Suppressor macrophage (primary cell): ENCODE measurements around the gene BBOX1.
"Not testable (repeated sequence)": the region's sequence is repeated elsewhere in the genome, so short reads cannot be mapped to it uniquely, and the experiment has no call there.

Experiments
- DNase-seq, 4 experiments: peaks; one replicate each; pipeline ENCODE4 v3.0.0-alpha.2; 2020 to 2022

The BBOX1 gene

DNA sequence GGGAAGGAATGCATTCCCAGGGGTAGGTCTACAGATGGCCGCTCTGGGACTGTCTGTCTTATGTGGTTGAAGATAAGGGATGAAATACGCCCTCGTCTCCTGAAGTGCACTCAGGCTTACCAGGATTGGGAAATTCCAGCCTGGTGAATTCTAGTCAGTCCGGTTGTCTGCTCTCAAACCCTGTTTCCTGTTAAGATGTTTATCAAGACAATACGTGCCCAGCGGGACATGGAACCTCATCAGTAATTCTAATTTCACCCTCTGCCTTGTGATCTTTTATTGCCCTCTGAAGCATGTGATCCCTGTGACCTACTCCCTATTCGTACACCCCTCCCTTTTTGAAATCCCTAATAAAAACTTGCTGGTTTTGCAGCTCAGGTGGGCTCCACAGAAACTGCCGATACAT lies 95.3 kb downstream of the BBOX1 start:
- not testable (repeated sequence) for DNase-seq

DNA sequence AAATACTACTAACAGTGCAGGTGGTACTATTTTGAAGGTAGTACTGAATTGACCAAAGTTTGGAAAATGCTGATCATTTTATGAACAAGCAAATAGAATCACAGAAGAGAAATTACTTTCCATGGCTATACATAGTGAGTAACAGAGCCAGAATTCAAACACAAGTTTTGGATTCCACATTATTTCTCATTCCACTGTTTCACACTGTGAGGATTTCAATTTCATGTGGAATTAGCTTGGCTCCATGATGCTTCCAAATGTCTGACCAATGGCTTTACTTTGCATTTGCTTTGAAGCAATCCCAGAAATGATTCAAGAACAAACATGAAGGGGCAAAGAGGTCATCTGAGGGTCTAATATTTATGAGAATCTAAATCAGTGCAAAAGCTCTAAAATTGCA lies 98.1 kb downstream of the BBOX1 start:
- no peak for DNase-seq

DNA sequence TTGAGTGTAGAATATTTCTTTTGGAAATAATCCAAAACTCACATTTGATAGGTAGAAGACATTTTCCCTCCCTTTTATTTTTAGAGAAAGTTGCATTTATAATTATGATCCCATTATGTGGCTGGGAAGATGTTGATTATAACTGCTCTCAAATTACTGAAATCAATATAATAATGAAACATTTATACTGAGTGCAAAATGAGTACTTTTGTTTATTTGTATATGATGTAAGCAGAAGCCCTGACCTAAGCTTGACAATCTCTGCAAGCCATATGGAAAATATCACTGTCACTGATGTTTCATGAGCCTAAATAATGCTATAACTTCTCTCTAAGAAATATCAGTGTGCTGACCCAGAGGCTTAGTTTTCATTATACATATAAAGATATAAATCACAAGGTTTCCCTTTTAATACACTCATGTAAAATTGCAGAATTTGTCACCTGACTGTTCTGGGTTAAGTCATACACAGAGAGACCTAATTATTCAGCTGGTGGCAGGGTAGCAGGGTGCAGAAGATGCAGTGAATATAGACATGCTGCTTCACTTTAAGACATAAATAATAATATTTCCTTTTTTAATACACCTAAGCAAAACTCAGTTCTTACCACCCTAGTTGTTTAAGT lies 99.2 kb downstream of the BBOX1 start:
- no peak for DNase-seq

DNA sequence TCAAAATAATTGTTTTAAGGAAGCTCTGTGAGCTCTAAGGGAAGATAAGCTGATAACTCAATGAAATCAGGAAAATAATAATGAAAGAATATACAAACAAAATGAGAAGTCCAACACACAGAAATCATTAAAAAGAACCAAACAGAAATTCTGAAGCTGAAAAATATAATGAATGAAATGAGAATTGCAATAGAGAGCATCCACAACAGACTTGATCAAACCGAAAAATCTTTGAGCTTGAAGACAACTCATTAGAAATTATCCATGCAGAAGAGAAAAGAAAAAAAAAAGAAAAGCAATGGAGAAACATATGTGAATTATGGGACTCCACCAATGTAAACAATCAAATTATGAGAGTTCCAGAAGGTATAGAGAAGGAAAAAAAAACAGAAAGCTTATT lies 101.0 kb downstream of the BBOX1 start:
- DNase-seq = no peak

GRCh38 chr11:27147916-27148315 lies 107.3 kb downstream of the BBOX1 start:
- DNase-seq = no peak

- DNase-seq = no peak
Observed at GRCh38 chr11:27148506-27148905, 107.9 kb downstream of the BBOX1 start.

DNA sequence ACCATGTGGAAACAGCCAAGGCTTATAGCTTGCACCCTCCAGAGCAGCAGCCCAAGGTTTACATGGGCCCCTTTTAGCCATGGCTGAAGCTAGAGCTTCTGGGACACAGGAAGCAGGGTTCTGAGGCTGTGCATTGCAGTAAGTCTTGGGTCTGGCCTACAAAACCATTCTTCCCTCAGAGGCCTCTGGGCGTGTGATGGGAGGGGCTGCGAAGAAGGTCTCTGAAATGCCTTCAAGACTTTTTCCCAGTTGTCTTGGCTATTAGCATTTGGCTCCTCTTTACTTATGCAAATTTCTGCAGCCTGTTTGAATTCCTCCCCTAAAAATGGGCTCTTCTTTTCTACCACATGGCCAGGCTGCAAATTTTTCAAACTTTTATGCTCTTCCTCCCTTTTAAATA lies 109.5 kb downstream of the BBOX1 start:
- no peak for DNase-seq

- DNase-seq = no peak
Observed at GRCh38 chr11:27153136-27153535, 112.5 kb downstream of the BBOX1 start.

DNA sequence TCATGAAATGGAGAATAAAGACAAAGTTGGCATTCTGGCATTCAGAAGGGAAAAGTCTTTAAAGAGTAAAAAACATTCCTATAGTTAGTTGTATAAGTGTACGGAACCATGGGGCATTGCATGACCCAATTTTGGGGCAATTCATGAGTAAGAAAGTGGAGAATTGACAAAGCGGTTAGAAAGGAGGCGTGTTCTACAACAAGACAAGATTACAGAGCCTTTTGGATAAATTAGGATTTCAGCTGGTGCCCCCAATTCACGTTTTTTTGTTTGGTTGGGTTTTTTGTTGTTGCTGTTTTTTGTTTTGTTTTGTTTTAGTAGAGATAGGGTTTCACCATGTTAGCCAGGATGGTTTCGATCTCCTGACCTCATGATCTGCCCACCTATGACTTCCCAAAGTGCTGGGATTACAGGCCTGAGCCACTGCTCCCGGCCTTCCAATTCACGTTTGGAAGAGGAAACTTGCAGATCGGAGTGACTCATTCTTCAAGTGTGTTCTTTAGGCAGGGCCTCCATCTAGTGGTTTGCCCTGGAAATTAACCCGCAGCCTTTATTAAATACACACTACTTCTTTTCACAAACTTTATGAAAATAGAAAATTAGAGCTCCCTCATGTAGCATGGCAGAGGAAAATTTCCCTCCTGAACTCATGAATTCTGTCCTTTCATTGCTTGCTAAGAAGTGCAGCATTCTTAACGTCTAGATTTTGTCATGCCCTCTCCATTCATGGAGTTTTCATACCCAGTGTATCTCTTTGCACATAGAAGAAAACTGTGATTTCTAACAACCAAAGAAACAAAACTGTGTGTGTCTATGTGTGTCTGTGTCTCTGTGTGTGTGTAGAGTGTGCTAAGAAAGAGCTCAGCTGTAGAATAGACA lies 118.1 kb downstream of the BBOX1 start:
- DNase-seq = peak; percentile 34 to 56 (median 51)

DNA sequence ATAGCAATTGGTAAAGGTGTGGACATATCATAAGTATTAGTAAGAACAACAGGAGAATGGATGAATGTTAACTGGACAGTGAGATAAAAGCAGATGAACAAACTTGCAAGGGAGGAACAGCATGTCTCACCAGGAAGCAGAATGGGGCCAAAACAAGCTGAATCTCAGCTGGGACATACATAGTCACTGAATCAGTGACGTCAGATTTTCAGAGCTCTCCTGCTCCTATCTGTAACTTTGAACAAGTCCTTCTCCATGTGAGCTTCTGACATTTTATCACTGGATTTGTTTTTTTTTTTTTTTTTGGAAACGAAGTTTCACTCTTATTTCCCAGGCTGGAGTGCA lies 118.7 kb downstream of the BBOX1 start:
- DNase-seq = no peak

- DNase-seq = no peak
Observed at GRCh38 chr11:27161071-27161470, 120.5 kb downstream of the BBOX1 start.

GRCh38 chr11:27162237-27162636 lies 121.6 kb downstream of the BBOX1 start:
- DNase-seq = no peak

GRCh38 chr11:27166130-27166529 lies 125.5 kb downstream of the BBOX1 start:
- no peak for DNase-seq

DNA sequence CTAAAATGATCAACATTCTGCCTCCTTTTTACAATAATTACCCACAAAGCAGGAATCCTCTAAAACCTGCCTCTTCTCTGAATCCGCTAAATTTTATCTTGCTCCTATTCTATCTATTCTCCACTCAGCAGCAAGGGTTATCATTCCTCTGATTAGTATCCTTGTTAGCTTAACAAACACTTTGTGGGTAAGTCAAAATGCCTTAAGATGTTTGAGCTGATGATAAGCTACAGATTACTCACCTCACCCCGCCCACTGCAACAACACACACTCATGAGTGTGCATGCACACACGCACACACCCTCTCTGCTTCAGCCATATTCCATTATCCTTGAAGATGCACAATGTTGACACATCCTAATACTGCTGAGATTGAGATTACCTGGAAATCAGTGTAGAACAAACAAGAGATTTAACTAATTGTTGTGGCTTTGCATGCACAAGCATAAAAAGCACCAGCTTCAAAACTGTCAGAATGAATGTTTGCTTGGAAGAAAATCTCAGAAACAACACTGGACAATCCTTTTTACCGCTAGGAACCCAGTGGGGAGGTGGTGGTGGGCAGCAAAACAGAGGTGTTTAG lies 130.9 kb downstream of the BBOX1 start:
- DNase-seq = no peak

DNA sequence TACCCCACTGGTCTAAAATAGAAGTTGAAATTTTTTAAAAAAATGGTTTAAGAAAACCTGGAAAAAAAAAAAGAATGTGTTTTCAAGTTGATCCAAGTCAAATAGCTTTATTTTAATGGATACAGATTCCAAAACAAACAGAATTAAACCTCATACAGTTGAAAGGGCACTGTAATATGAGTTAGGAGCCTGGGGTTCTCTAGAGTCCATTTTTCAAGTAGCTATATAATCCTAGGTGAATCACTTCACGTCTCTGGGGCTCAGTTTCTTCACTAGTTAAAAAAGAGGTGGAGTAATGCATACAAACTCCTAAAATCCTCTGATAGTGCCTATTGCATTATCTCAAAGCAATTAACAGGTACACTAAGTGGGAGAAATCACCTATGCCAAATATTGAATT lies 132.9 kb downstream of the BBOX1 start:
- DNase-seq = no peak

DNA sequence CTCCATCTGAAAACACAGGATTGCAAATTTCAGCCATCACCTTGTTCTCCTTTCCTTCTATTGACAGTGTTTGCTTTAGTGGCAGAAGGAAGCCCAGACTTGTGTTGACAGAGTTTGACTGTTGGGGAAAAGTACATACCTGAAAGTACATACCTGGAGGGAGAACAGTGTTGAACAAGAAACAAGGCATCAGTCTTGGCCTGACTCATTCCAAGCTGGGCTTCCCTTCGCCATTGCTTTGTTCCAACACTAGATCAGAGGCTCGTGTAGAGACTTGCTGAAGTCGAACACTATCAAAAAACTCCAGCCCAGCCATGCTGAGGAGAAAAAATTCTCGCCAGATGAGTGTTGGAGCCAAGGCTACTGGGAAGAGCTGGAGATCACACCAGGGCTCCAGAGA lies 133.4 kb downstream of the BBOX1 start:
- DNase-seq = no peak

GRCh38 chr11:27174672-27175210 lies 134.1 kb downstream of the BBOX1 start:
- DNase-seq = no peak

DNA sequence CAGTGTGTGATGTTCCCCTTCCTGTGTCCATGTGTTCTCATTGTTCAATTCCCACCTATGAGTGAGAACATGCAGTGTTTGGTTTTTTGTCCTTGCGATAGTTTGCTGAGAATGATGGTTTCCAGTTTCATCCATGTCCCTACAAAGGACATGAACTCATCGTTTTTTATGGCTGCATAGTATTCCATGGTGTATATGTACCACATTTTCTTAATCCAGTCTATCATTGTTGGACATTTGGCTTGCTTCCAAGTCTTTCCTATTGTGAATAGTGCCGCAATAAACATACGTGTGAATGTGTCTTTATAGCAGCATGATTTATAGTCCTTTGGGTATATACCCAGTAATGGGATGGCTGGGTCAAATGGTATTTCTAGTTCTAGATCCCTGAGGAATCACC lies 134.9 kb downstream of the BBOX1 start:
- not testable (repeated sequence) for DNase-seq
